SK-N-SH treated with all-trans-retinoic acid at 6 μM for 48 hours (cell line): ENCODE measurements around the gene THSD7A.

Source experiments
- ATAC-seq: fragments of 200-7000 bp; cut with Tn5 transposase; 3 replicates; pipeline ENCODE4 v1.9.1; 2020; ENCODE audit warnings: mild to moderate bottlenecking, moderate library complexity
- ARNTL ChIP-seq: fragments of 450-650 bp; formaldehyde crosslinking; IDR thresholded peaks from 2 replicates; pipeline ENCODE4 v1.5.0; 2020; ENCODE audit warnings: low read depth, mild to moderate bottlenecking, moderate library complexity, borderline replicate concordance
- BACH2 ChIP-seq: fragments of 250-450 bp; sonication (Bioruptor Pico); IDR thresholded peaks from 2 replicates; pipeline ENCODE4 v1.9.0; 2021; ENCODE audit warnings: mild to moderate bottlenecking, borderline replicate concordance
- CREB5 ChIP-seq: fragments of 250-450 bp; sonication (Bioruptor Pico); IDR thresholded peaks from 2 replicates; pipeline ENCODE4 v1.5.1; 2020; ENCODE audit warnings: low read depth, mild to moderate bottlenecking, moderate library complexity
- CSDC2 ChIP-seq: fragments of 250-450 bp; sonication (Bioruptor Pico); IDR thresholded peaks from 2 replicates; pipeline ENCODE4 v1.5.0; 2020; ENCODE audit warnings: mild to moderate bottlenecking, moderate library complexity
- CSRNP3 ChIP-seq: fragments of 250-450 bp; sonication (Bioruptor Pico); IDR thresholded peaks from 2 replicates; pipeline ENCODE4 v1.5.1; 2021; ENCODE audit warnings: mild to moderate bottlenecking, moderate library complexity
- GLIS3 ChIP-seq: fragments of 250-450 bp; sonication (Bioruptor Pico); IDR thresholded peaks from 2 replicates; pipeline ENCODE4 v1.5.0; 2020; ENCODE audit warnings: mild to moderate bottlenecking, moderate library complexity
- ISL1 ChIP-seq: fragments of 250-450 bp; sonication (Bioruptor Pico); IDR thresholded peaks from 2 replicates; pipeline ENCODE4 v2.1.2; 2022; ENCODE audit warnings: mild to moderate bottlenecking, moderate library complexity
- OSR1 ChIP-seq: fragments of 250-450 bp; sonication (Bioruptor Pico); IDR thresholded peaks from 2 replicates; pipeline ENCODE4 v1.8.0; 2022; ENCODE audit warnings: moderate library complexity, mild to moderate bottlenecking, inconsistent platforms
- POU6F1 ChIP-seq: fragments of 250-450 bp; sonication (Bioruptor Pico); IDR thresholded peaks from 2 replicates; pipeline ENCODE4 v1.8.0; 2021; ENCODE audit warnings: low read depth, mild to moderate bottlenecking, moderate library complexity, borderline replicate concordance
- PPARA ChIP-seq: fragments of 250-450 bp; sonication (Bioruptor Pico); IDR thresholded peaks from 2 replicates; pipeline ENCODE4 v1.5.0; 2020; ENCODE audit warnings: mild to moderate bottlenecking, borderline replicate concordance
- RARB ChIP-seq: fragments of 250-450 bp; sonication (Bioruptor Pico); IDR thresholded peaks from 2 replicates; pipeline ENCODE4 v1.8.0; 2021; ENCODE audit warnings: mild to moderate bottlenecking, moderate library complexity
- SNAI2 ChIP-seq: fragments of 250-450 bp; sonication (Bioruptor Pico); IDR thresholded peaks from 2 replicates; pipeline ENCODE4 v1.5.0; 2020; ENCODE audit warnings: mild to moderate bottlenecking, moderate library complexity
- TCF4 ChIP-seq: fragments of 250-450 bp; sonication (Bioruptor Pico); IDR thresholded peaks from 2 replicates; pipeline ENCODE4 v1.8.0; 2021; ENCODE audit warnings: mild to moderate bottlenecking, moderate library complexity, borderline replicate concordance
- TOX ChIP-seq: fragments of 250-450 bp; sonication (Bioruptor Pico); IDR thresholded peaks from 2 replicates; pipeline ENCODE4 v1.8.0; 2021; ENCODE audit warnings: mild to moderate bottlenecking, moderate library complexity, borderline replicate concordance
- TSHZ2 ChIP-seq: fragments of 250-450 bp; sonication (Bioruptor Pico); IDR thresholded peaks from 2 replicates; pipeline ENCODE4 v1.5.0; 2020; ENCODE audit warnings: mild to moderate bottlenecking, moderate library complexity
- ZC3H10 ChIP-seq: fragments of 250-450 bp; sonication (Bioruptor Pico); IDR thresholded peaks from 2 replicates; pipeline ENCODE4 v1.5.1; 2021; ENCODE audit warnings: mild to moderate bottlenecking, moderate library complexity
- ZFP3 ChIP-seq: fragments of 250-450 bp; sonication (Bioruptor Pico); IDR thresholded peaks from 2 replicates; pipeline ENCODE4 v1.5.0; 2020; ENCODE audit warnings: mild to moderate bottlenecking, moderate library complexity
- ZFP30 ChIP-seq: fragments of 450-650 bp; formaldehyde crosslinking; IDR thresholded peaks from 2 replicates; pipeline ENCODE4 v1.5.0; 2022; ENCODE audit warnings: mild to moderate bottlenecking, moderate library complexity
- ZNF565 ChIP-seq: fragments of 450-650 bp; formaldehyde crosslinking; conservative IDR thresholded peaks from 2 replicates; pipeline ENCODE4 v1.5.0; 2020; ENCODE audit warnings: low read depth, mild to moderate bottlenecking, moderate library complexity
- ZNF70 ChIP-seq: fragments of 450-650 bp; formaldehyde crosslinking; IDR thresholded peaks from 2 replicates; pipeline ENCODE4 v1.5.0; 2020; ENCODE audit warnings: mild to moderate bottlenecking, moderate library complexity
- ZNF8 ChIP-seq: fragments of 450-650 bp; formaldehyde crosslinking; IDR thresholded peaks from 2 replicates; pipeline ENCODE4 v1.5.0; 2020; ENCODE audit warnings: mild to moderate bottlenecking, moderate library complexity
- TF ChIP-seq, protein P1 (sequence below): fragments of 250-450 bp; sonication (Bioruptor Pico); IDR thresholded peaks from 2 replicates; pipeline ENCODE4 v1.8.0; 2020; ENCODE audit warnings: mild to moderate bottlenecking, moderate library complexity, borderline replicate concordance

Gene THSD7A

GRCh38 chr7:11601761-11602160 is 230.2 kb downstream of the THSD7A start (continued):
- TF ChIP-seq TOX (CRISPR knock-in tag) (no peak), ZNF565 (no peak), BACH2 (no peak)

GRCh38 chr7:11593322-11593721 is 238.7 kb downstream of the THSD7A start:
- ATAC-seq = no peak
- no peak for TF ChIP-seq ZC3H10 (CRISPR knock-in tag)
- no peak for TF ChIP-seq ZFP3 (CRISPR knock-in tag)

GRCh38 chr7:11592699-11593098 is 239.3 kb downstream of the THSD7A start:
- ATAC-seq = no peak
- TF ChIP-seq RARB (CRISPR knock-in tag) (no peak), TOX (CRISPR knock-in tag) (no peak), CREB5 (CRISPR knock-in tag) (no peak), ZNF70 (no peak), ISL1 (no peak), SNAI2 (CRISPR knock-in tag) (no peak), POU6F1 (no peak), TCF4 (CRISPR knock-in tag) (no peak), ARNTL (CRISPR knock-in tag) (no peak)

- TF ChIP-seq TSHZ2 = no peak
- no peak for TF ChIP-seq CSDC2 (CRISPR knock-in tag)
- TF ChIP-seq, protein P1, sequence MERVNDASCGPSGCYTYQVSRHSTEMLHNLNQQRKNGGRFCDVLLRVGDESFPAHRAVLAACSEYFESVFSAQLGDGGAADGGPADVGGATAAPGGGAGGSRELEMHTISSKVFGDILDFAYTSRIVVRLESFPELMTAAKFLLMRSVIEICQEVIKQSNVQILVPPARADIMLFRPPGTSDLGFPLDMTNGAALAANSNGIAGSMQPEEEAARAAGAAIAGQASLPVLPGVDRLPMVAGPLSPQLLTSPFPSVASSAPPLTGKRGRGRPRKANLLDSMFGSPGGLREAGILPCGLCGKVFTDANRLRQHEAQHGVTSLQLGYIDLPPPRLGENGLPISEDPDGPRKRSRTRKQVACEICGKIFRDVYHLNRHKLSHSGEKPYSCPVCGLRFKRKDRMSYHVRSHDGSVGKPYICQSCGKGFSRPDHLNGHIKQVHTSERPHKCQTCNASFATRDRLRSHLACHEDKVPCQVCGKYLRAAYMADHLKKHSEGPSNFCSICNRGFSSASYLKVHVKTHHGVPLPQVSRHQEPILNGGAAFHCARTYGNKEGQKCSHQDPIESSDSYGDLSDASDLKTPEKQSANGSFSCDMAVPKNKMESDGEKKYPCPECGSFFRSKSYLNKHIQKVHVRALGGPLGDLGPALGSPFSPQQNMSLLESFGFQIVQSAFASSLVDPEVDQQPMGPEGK = no peak
- no peak for TF ChIP-seq ARNTL (CRISPR knock-in tag)
- TF ChIP-seq CSRNP3 (CRISPR knock-in tag) = no peak
- no peak for TF ChIP-seq GLIS3 (CRISPR knock-in tag)
- no peak for TF ChIP-seq ZFP30 (CRISPR knock-in tag)
- TF ChIP-seq ISL1 = no peak
- no peak for TF ChIP-seq ZNF565
- TF ChIP-seq PPARA (CRISPR knock-in tag) = no peak
- TF ChIP-seq RARB (CRISPR knock-in tag) = no peak
- no peak for TF ChIP-seq BACH2
- TF ChIP-seq ZC3H10 (CRISPR knock-in tag) = no peak
- no peak for TF ChIP-seq ZFP3 (CRISPR knock-in tag)
- TF ChIP-seq OSR1 (CRISPR knock-in tag) = no peak
- TF ChIP-seq ZNF8 (CRISPR knock-in tag) = no peak
- no peak for ATAC-seq
These were observed 240.1 kb downstream of the THSD7A start for GRCh38 chr7:11591943-11592342.
